Measurements from ENCODE around the gene RPUSD1. TPM values are rescaled to one million over a fixed set of nuclear protein-coding genes. Genes with fewer than 3 reads are reported as not detected.

Gene RPUSD1
- total RNA-seq, 2 donors from 2014 or later: 12.3 to 13.9 TPM

GRCh38 chr16:774086-775001, 13.8 kb downstream of the RPUSD1 start:
- Histone ChIP-seq H3K36me3 (no peaks in the 10 kb centered on the region), H3K27me3 (replicated peaks; ENCODE audit: insufficient read depth) (no peaks in the 10 kb centered on the region), H3K4me3 (no peak overlapping the region), H3K27ac (no peak overlapping the region), H3K4me1 (ENCODE audit: control insufficient read depth in 1 of 2, low read depth in 2 of 2) (no peaks in the 10 kb centered on the region), H3K9me3 (no peaks in the 10 kb centered on the region)
- DNase-seq (ENCODE audit: low spot score): no peak
- no peak for ATAC-seq (ENCODE audit: insufficient number of reproducible peaks, low FRiP score, low read depth)
- TF ChIP-seq CTCF (IDR thresholded peaks at IDR 0.05): no peak

- no peak for TF ChIP-seq CTCF (IDR thresholded peaks at IDR 0.05)
- Histone ChIP-seq H3K4me1 (ENCODE audit: control insufficient read depth in 1 of 2, low read depth in 2 of 2) (no peaks in the 10 kb centered on the region), H3K36me3 (no peaks in the 10 kb centered on the region), H3K9me3 (no peaks in the 10 kb centered on the region), H3K27ac (no peak overlapping the region), H3K4me3 (no peak overlapping the region), H3K27me3 (replicated peaks; ENCODE audit: insufficient read depth) (no peaks in the 10 kb centered on the region)
- no peak for DNase-seq (ENCODE audit: low spot score)
- ATAC-seq (ENCODE audit: insufficient number of reproducible peaks, low FRiP score, low read depth): no peak
Observed at GRCh38 chr16:772959-773358, 15.2 kb downstream of the RPUSD1 start.

GRCh38 chr16:770411-770810, 17.8 kb downstream of the RPUSD1 start:
- H3K36me3 ChIP-seq: no peaks in the 10 kb centered on the region
- DNase-seq (ENCODE audit: low spot score) (no peak), ATAC-seq (ENCODE audit: insufficient number of reproducible peaks, low FRiP score, low read depth) (no peak)
- H3K4me3 ChIP-seq: no peak overlapping the region
- TF ChIP-seq CTCF (IDR thresholded peaks at IDR 0.05): no peak
- no peaks in the 10 kb centered on the region for H3K27me3 ChIP-seq (replicated peaks; ENCODE audit: insufficient read depth)
- no peaks in the 10 kb centered on the region for H3K4me1 ChIP-seq (ENCODE audit: control insufficient read depth in 1 of 2, low read depth in 2 of 2)
- no peaks in the 10 kb centered on the region for H3K9me3 ChIP-seq
- no peak overlapping the region for H3K27ac ChIP-seq

- Histone ChIP-seq H3K36me3 (no peaks in the 10 kb centered on the region), H3K4me1 (ENCODE audit: control insufficient read depth in 1 of 2, low read depth in 2 of 2) (no peaks in the 10 kb centered on the region), H3K4me3 (no peak overlapping the region), H3K27me3 (replicated peaks; ENCODE audit: insufficient read depth) (no peaks in the 10 kb centered on the region), H3K9me3 (no peaks in the 10 kb centered on the region), H3K27ac (no peak overlapping the region)
- DNase-seq (ENCODE audit: low spot score): no peak
- ATAC-seq (ENCODE audit: insufficient number of reproducible peaks, low FRiP score, low read depth): no peak
- no peak for TF ChIP-seq CTCF (IDR thresholded peaks at IDR 0.05)
Observed at GRCh38 chr16:769934-770333, 18.2 kb downstream of the RPUSD1 start.

- Histone ChIP-seq H3K4me1 (ENCODE audit: control insufficient read depth in 1 of 2, low read depth in 2 of 2) (no peaks in the 10 kb centered on the region), H3K9me3 (no peaks in the 10 kb centered on the region), H3K27me3 (replicated peaks; ENCODE audit: insufficient read depth) (no peaks in the 10 kb centered on the region), H3K27ac (no peak overlapping the region), H3K36me3 (no peaks in the 10 kb centered on the region), H3K4me3 (no peak overlapping the region)
- TF ChIP-seq CTCF (IDR thresholded peaks at IDR 0.05): no peak
- DNase-seq (ENCODE audit: low spot score): no peak
- ATAC-seq (ENCODE audit: insufficient number of reproducible peaks, low FRiP score, low read depth): no peak
Observed at GRCh38 chr16:769184-769784, 18.9 kb downstream of the RPUSD1 start.

Data from thoracic aorta (tissue), 2 donors.